HEK293T (cell line): ENCODE measurements around the gene ACOX3.

ENCODE experiments used
- CTBP1 ChIP-seq: fragments of 450-650 bp; IDR thresholded peaks from 2 replicates; pipeline ENCODE4 v1.6.1; 2016; ENCODE audit warnings: borderline replicate concordance
- FOXA1 ChIP-seq: fragments of 450-650 bp; IDR thresholded peaks from 2 replicates; pipeline ENCODE4 v1.6.1; 2016; ENCODE audit warnings: mild to moderate bottlenecking
- FOXM1 ChIP-seq: fragments of 450-650 bp; IDR thresholded peaks from 2 replicates; pipeline ENCODE4 v1.6.1; 2017; ENCODE audit warnings: mild to moderate bottlenecking, borderline replicate concordance
- LEF1 ChIP-seq: fragments of 450-650 bp; IDR thresholded peaks from 2 replicates; pipeline ENCODE4 v1.6.1; 2017; ENCODE audit warnings: mild to moderate bottlenecking, borderline replicate concordance
- NFRKB ChIP-seq: fragments of 450-650 bp; IDR thresholded peaks from 2 replicates; pipeline ENCODE4 v1.6.1; 2016; ENCODE audit warnings: mild to moderate bottlenecking, moderate library complexity
- ZNF384 ChIP-seq: fragments of 450-650 bp; IDR thresholded peaks from 2 replicates; pipeline ENCODE4 v1.6.1; 2016

- no peak for TF ChIP-seq FOXM1
- no peak for TF ChIP-seq ZNF384
- TF ChIP-seq FOXA1: no peak
- no peak for TF ChIP-seq LEF1
- TF ChIP-seq NFRKB: no peak
- no peak for TF ChIP-seq CTBP1
These were observed 109.0 kb downstream of the ACOX3 start for GRCh38 chr4:8331575-8331955.
